ENCODE results near the gene CA4. TPM values are rescaled to one million over a fixed set of nuclear protein-coding genes. Genes with fewer than 3 reads are reported as not detected.

CA4 gene
- total RNA-seq, 1 experiment from 2014 or later, result 0.78 TPM

- no peak overlapping the region for H3K4me3 Mint-ChIP-seq (ENCODE audit: low read depth, unreplicated experiment)
- BruUV-seq (replicated peaks), result no TSS peak
- intact Hi-C loops (cut with micrococcal nuclease; ENCODE audit: unreplicated experiment), result no loop called here
- no peaks in the 10 kb centered on the region for H3K9me3 Mint-ChIP-seq (ENCODE audit: low read depth, unreplicated experiment)
- no peak for TF ChIP-seq CTCF (IDR thresholded peaks at IDR 0.05; ENCODE audit: unreplicated experiment)
- H3K4me1 Mint-ChIP-seq (ENCODE audit: low read depth, unreplicated experiment), result peaks cover 42% of the 10 kb centered on the region
- H3K36me3 Mint-ChIP-seq (ENCODE audit: insufficient read depth, unreplicated experiment), result no peaks in the 10 kb centered on the region
- peaks cover 24% of the 10 kb centered on the region for H3K27me3 Mint-ChIP-seq (ENCODE audit: unreplicated experiment)
- H3K27ac Mint-ChIP-seq (ENCODE audit: unreplicated experiment), result no peak overlapping the region
- CTCF ChIA-PET, result no interaction called here
- DNase-seq, result no peak
Measured at GRCh38 chr17:60163108-60163784, 13.5 kb downstream of the CA4 start.

DNA sequence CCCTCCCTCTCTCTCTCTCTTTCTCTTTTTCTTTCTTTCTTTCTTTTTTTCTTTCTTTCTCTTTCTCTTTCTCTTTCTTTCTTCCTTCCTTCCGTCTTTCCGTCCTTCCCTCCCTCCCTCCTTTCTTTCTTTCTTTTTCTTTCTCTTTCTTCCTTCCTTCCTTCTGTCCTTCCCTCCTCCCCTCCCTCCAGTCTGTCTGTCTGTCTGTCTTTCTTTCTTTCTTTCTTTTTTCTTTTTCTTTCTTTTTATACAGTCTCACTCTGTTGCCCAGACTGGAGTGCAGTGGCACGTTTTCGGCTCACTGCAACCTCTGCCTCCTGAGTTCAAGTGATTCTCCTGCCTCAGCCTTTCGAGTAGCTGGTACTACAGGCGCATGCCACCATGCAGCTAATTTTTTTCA is 14.4 kb downstream of the CA4 start:
- H3K4me1 Mint-ChIP-seq (ENCODE audit: low read depth, unreplicated experiment), result peaks cover 46% of the 10 kb centered on the region
- CTCF ChIA-PET, result no interaction called here

GRCh38 chr17:60164697-60165096 is 14.9 kb downstream of the CA4 start:
- H3K4me1 Mint-ChIP-seq (ENCODE audit: low read depth, unreplicated experiment), result peaks cover 46% of the 10 kb centered on the region
- intact Hi-C loops (cut with micrococcal nuclease; ENCODE audit: unreplicated experiment), result no loop called here

More for the DNA sequence above, 14.4 kb downstream of the CA4 start:
- Mint-ChIP-seq H3K4me3 (ENCODE audit: low read depth, unreplicated experiment) (no peak overlapping the region), H3K9me3 (ENCODE audit: low read depth, unreplicated experiment) (no peaks in the 10 kb centered on the region), H3K27me3 (ENCODE audit: unreplicated experiment) (peaks cover 24% of the 10 kb centered on the region), H3K36me3 (ENCODE audit: insufficient read depth, unreplicated experiment) (no peaks in the 10 kb centered on the region), H3K27ac (ENCODE audit: unreplicated experiment) (no peak overlapping the region)
- intact Hi-C loops (cut with micrococcal nuclease; ENCODE audit: unreplicated experiment), result no loop called here
- no TSS peak for BruUV-seq (replicated peaks)
- no peak for DNase-seq
- no peak for TF ChIP-seq CTCF (IDR thresholded peaks at IDR 0.05; ENCODE audit: unreplicated experiment)

DNA sequence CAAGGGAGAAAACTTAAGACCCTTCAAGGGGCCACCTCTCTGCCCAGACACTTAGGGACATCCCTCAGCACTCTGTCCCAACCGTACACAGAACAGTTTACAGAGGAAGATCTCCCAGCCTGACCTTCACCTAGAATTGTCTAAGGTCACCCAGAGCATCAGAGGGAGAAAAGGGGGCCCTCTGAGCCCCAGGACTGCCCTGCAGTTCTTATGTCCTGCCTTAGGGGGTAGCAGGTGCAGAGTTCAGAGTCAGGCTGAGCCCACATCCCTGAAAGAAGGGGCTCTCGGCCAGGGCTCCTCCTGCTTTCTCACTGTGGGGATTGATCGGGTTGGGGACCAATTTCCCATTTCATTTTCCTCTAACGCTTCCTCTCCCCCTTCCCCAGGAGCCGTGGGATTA is 15.4 kb downstream of the CA4 start:
- no peaks in the 10 kb centered on the region for H3K9me3 Mint-ChIP-seq (ENCODE audit: low read depth, unreplicated experiment)

More at GRCh38 chr17:60164697-60165096, 14.9 kb downstream of the CA4 start:
- Mint-ChIP-seq H3K27me3 (ENCODE audit: unreplicated experiment) (peaks cover 19% of the 10 kb centered on the region), H3K4me3 (ENCODE audit: low read depth, unreplicated experiment) (no peak overlapping the region), H3K36me3 (ENCODE audit: insufficient read depth, unreplicated experiment) (no peaks in the 10 kb centered on the region), H3K9me3 (ENCODE audit: low read depth, unreplicated experiment) (no peaks in the 10 kb centered on the region), H3K27ac (ENCODE audit: unreplicated experiment) (no peak overlapping the region)
- BruUV-seq (replicated peaks), result no TSS peak
- DNase-seq, result no peak
- no peak for TF ChIP-seq CTCF (IDR thresholded peaks at IDR 0.05; ENCODE audit: unreplicated experiment)
- CTCF ChIA-PET, result no interaction called here

More for the DNA sequence above, 15.4 kb downstream of the CA4 start:
- Mint-ChIP-seq H3K27me3 (ENCODE audit: unreplicated experiment) (peaks cover 13% of the 10 kb centered on the region), H3K4me3 (ENCODE audit: low read depth, unreplicated experiment) (no peak overlapping the region), H3K27ac (ENCODE audit: unreplicated experiment) (no peak overlapping the region), H3K4me1 (ENCODE audit: low read depth, unreplicated experiment) (peaks cover 49% of the 10 kb centered on the region), H3K36me3 (ENCODE audit: insufficient read depth, unreplicated experiment) (peaks cover 1% of the 10 kb centered on the region)
- intact Hi-C loops (cut with micrococcal nuclease; ENCODE audit: unreplicated experiment), result no loop called here
- no TSS peak for BruUV-seq (replicated peaks)
- CTCF ChIA-PET, result no interaction called here
- no peak for TF ChIP-seq CTCF (IDR thresholded peaks at IDR 0.05; ENCODE audit: unreplicated experiment)
- no peak for DNase-seq

Measured in Calu3 (cell line).